GM13977 (cell line): Measurements from ENCODE around the gene DNAJB11.

Experiments used
- DNase-seq: peaks from one replicate; pipeline ENCODE4 v3.0.0; 2012; ENCODE audit warnings: low spot score
- in situ Hi-C: fragments of 300-500 bp; cut with MboI; formaldehyde crosslinking; loops from one replicate; pipeline ENCODE4 v1.12.0; 2022; ENCODE audit warnings: low sequenced_read_pairs, low pct_unique_long_range_greater_than_20kb, mixed read lengths, inconsistent platforms; ENCODE audit not compliant: unreplicated experiment
- TF ChIP-seq, protein P1 (sequence below): IDR thresholded peaks from 2 replicates; pipeline ENCODE4 v1.5.1; 2012; ENCODE audit warnings: mild to moderate bottlenecking, control low read depth; ENCODE audit not compliant: insufficient read depth; ENCODE audit errors: extremely low read depth, missing control alignments

The DNAJB11 gene

GRCh38 chr3:186587183-186587582 lies 16.7 kb downstream of the DNAJB11 start:
- no peak for DNase-seq
- TF ChIP-seq, protein P1, sequence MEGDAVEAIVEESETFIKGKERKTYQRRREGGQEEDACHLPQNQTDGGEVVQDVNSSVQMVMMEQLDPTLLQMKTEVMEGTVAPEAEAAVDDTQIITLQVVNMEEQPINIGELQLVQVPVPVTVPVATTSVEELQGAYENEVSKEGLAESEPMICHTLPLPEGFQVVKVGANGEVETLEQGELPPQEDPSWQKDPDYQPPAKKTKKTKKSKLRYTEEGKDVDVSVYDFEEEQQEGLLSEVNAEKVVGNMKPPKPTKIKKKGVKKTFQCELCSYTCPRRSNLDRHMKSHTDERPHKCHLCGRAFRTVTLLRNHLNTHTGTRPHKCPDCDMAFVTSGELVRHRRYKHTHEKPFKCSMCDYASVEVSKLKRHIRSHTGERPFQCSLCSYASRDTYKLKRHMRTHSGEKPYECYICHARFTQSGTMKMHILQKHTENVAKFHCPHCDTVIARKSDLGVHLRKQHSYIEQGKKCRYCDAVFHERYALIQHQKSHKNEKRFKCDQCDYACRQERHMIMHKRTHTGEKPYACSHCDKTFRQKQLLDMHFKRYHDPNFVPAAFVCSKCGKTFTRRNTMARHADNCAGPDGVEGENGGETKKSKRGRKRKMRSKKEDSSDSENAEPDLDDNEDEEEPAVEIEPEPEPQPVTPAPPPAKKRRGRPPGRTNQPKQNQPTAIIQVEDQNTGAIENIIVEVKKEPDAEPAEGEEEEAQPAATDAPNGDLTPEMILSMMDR: no peak
- in situ Hi-C loops: no loop called here

DNA sequence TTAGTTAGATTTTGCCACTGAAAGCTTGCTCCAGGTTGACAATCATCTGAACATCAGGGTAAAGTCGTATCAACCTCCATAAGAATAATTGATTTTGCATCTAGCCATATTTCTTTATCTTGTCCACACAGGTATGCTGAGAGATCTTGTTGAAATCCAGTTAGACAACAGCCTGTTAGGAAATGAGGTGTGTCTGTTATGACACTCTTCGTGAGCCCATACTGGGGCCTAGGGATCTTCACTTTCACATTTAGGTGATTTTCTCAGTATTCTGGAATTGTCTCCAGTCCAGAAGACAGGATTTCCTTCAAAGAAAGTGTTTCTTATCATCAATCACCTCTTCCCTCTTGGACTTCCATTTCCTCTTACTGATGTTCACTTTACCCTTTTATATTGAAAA lies 18.1 kb downstream of the DNAJB11 start:
- TF ChIP-seq, protein P1: no peak
- in situ Hi-C loops: no loop called here
- no peak for DNase-seq

DNA sequence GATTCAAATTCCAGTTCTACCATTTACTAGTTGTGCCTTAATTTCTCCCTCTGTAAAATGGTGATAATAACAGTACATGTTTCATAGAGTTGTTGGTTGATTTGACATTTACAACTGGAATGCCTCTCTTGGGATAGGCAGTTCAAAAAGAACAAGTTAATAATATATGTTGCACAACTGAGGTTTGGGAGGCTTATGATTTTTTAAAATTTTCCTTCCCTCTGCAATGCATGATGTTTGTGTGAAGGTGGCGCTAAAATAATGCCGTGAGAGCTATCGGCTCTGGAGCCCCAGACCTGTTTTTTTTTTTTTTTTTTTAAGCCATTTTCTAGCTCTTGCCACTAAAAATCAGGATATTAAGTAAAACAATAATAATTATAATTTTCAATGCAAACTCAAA lies 18.6 kb downstream of the DNAJB11 start:
- TF ChIP-seq, protein P1: peak; percentile 20
- in situ Hi-C loops: no loop called here
- no peak for DNase-seq

- no peak for DNase-seq
- TF ChIP-seq, protein P1: no peak
- in situ Hi-C loops: no loop called here
These were observed 19.5 kb downstream of the DNAJB11 start for GRCh38 chr3:186589856-186590579.

DNA sequence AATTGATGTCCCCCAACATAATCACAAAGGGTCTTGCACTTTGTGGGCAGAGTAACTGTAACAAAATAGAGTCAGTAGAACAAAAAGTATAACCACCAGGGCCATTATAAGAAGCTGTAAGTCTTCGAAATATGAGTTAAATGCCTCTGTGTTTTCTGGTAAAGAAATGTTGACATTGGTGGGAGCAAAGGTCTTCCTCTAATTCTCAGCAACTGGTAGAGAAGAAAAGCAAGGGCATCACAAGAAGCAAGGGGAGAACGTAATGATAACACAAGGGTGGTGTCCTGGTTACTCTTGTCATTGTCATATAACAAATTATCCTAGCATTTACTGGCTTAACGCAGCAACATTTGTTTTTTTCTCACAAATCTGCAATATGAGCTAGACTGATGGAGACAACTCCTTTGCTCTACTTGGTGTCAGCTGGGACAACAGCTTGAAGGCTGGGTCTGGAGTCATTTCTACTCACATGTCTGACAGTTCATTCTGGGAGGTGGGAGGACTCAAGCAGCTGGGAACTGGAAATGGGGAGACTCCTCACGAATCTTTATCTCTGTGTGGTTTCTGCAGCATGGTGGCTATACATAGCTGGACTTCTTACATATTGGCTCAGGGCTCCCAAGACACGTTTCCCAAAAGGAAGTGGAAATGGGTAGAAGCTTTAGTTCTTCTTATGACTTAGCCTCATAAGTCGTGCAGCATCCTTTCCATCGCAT lies 20.2 kb downstream of the DNAJB11 start:
- in situ Hi-C loops: no loop called here
- TF ChIP-seq, protein P1: no peak
- DNase-seq: no peak

DNA sequence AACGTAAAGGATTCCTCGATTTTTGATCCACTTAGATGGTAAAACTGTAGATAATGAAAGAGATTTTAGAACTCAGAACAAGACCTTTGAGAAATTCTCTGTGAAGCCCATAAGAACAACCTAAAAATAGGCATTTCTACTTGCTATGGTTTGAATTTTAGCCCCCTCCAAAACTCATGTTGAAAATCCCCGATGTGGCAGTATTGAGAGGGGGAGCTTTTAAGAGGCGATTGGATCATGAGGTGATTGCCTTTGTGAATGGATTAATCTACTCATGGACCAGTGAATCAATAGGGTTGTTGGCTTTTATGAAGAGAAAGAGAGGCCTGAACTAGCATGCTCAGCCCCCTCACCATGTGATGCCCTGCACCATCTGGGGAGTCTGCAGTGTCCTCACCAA lies 22.2 kb downstream of the DNAJB11 start:
- DNase-seq: no peak
- in situ Hi-C loops: no loop called here
- TF ChIP-seq, protein P1: no peak
